ENCODE measurements around the gene ZNF398. TPM values are rescaled to one million over a fixed set of nuclear protein-coding genes. Genes with fewer than 3 reads are reported as not detected.

Gene ZNF398
- total RNA-seq, 4 donors from 2014 or later, result 12.8 to 19.9 (median 15.0) TPM

- TF ChIP-seq POLR2A (IDR thresholded peaks at IDR 0.05), result no peak
- TF ChIP-seq, protein P1, sequence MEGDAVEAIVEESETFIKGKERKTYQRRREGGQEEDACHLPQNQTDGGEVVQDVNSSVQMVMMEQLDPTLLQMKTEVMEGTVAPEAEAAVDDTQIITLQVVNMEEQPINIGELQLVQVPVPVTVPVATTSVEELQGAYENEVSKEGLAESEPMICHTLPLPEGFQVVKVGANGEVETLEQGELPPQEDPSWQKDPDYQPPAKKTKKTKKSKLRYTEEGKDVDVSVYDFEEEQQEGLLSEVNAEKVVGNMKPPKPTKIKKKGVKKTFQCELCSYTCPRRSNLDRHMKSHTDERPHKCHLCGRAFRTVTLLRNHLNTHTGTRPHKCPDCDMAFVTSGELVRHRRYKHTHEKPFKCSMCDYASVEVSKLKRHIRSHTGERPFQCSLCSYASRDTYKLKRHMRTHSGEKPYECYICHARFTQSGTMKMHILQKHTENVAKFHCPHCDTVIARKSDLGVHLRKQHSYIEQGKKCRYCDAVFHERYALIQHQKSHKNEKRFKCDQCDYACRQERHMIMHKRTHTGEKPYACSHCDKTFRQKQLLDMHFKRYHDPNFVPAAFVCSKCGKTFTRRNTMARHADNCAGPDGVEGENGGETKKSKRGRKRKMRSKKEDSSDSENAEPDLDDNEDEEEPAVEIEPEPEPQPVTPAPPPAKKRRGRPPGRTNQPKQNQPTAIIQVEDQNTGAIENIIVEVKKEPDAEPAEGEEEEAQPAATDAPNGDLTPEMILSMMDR (IDR thresholded peaks at IDR 0.05 in 4 of 5, conservative IDR thresholded peaks at IDR 0.05 in 1 of 5), result no peak
- Histone ChIP-seq H3K36me3 (peaks cover 0 to 47% of the 10 kb centered on the region in 2 donors), H3K9me3 (no peaks in the 10 kb centered on the region), H3K27ac (no peak overlapping the region), H3K4me1 (no peaks in the 10 kb centered on the region), H3K4me3 (no peak overlapping the region), H3K27me3 (no peaks in the 10 kb centered on the region)
- in situ Hi-C loops (cut with MboI; ENCODE audit: low sequenced_read_pairs in 4 of 4) (no loop called here), intact Hi-C loops (cut with DNase I; ENCODE audit: low total_unique reads) (no loop called here)
- ATAC-seq, result no peak
- no peak for DNase-seq
Observed at GRCh38 chr7:149180722-149181449, 33.6 kb downstream of the ZNF398 start.

- intact Hi-C loops (cut with DNase I; ENCODE audit: low total_unique reads), result no loop called here
- ATAC-seq, result no peak
- peaks cover 0 to 42% of the 10 kb centered on the region in 2 donors for H3K36me3 ChIP-seq
- DNase-seq, result no peak
- no peaks in the 10 kb centered on the region for H3K9me3 ChIP-seq
- H3K4me1 ChIP-seq, result no peaks in the 10 kb centered on the region
- in situ Hi-C loops (cut with MboI; ENCODE audit: low sequenced_read_pairs in 4 of 4), result no loop called here
- TF ChIP-seq POLR2A (IDR thresholded peaks at IDR 0.05), result no peak
- TF ChIP-seq, protein P1 (IDR thresholded peaks at IDR 0.05 in 4 of 5, conservative IDR thresholded peaks at IDR 0.05 in 1 of 5), result no peak
- H3K27me3 ChIP-seq, result no peaks in the 10 kb centered on the region
- H3K27ac ChIP-seq, result no peak overlapping the region
- no peak overlapping the region for H3K4me3 ChIP-seq
Observed at GRCh38 chr7:149181450-149181790, 34.2 kb downstream of the ZNF398 start.

DNA sequence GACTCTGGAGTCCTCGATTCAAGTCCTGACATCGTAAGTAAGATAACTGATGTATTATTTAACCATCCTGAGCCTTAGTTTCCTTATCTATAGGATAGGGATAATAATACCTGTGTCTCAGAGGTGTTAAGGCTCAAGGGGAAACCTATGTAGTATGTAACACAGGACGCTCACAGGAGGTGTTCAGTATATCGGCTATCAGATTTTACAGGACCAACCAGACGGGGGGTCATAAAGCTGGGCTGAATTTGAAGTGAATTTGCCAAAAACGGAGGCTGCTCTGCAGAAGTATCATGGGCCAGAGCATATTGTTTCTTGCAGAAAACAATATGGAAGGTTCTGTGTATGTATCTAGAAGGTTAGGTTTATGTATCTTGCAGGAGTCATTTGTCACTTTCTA, 37.0 kb downstream of the ZNF398 start:
- no peak for ATAC-seq
- intact Hi-C loops (cut with DNase I; ENCODE audit: low total_unique reads), result no loop called here

DNA sequence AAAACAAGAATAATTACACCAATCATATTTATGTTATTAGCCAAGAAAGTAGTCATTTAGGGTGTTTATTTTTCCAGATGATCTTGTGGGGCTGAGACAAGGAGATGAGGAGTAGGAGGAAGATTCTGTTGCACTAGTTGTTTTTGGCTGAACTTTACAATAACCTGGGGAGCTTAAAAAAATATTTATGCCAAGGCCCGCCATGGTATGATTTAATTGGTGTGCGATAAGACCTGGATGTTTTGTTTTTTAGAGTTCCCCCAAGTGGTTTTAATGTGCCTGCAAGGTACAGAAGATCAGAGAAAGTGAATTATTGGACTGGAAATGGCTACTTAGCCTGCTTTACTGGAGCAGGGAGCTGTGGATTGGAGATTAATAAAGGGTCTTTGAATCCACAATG, 41.0 kb downstream of the ZNF398 start:
- peaks cover 0 to 2% (median 0%) of the 10 kb centered on the region in 3 donors for H3K27me3 ChIP-seq
- intact Hi-C loops (cut with DNase I; ENCODE audit: low total_unique reads) (no loop called here), in situ Hi-C loops (cut with MboI; ENCODE audit: low sequenced_read_pairs in 4 of 4) (no loop called here)
- no peak for DNase-seq
- TF ChIP-seq, protein P1 (IDR thresholded peaks at IDR 0.05 in 4 of 5, conservative IDR thresholded peaks at IDR 0.05 in 1 of 5), result no peak
- TF ChIP-seq POLR2A (IDR thresholded peaks at IDR 0.05), result no peak
- no peaks in the 10 kb centered on the region for H3K36me3 ChIP-seq
- no peak overlapping the region for H3K27ac ChIP-seq
- H3K4me3 ChIP-seq, result no peak overlapping the region
- ATAC-seq, result no peak
- H3K9me3 ChIP-seq, result no peaks in the 10 kb centered on the region
- H3K4me1 ChIP-seq, result no peaks in the 10 kb centered on the region

More for the DNA sequence above, 37.0 kb downstream of the ZNF398 start:
- Histone ChIP-seq H3K4me1 (no peaks in the 10 kb centered on the region), H3K9me3 (no peaks in the 10 kb centered on the region), H3K27me3 (no peaks in the 10 kb centered on the region), H3K4me3 (no peak overlapping the region), H3K36me3 (peaks cover 0 to 15% of the 10 kb centered on the region in 2 donors), H3K27ac (no peak overlapping the region)
- DNase-seq, result no peak
- TF ChIP-seq, protein P1 (IDR thresholded peaks at IDR 0.05 in 4 of 5, conservative IDR thresholded peaks at IDR 0.05 in 1 of 5), result no peak
- TF ChIP-seq POLR2A (IDR thresholded peaks at IDR 0.05), result no peak
- in situ Hi-C loops (cut with MboI; ENCODE audit: low sequenced_read_pairs in 4 of 4), result no loop called here

All from gastrocnemius medialis (tissue), 4 donors.